OCI-LY7 (cell line): ENCODE data around the gene MSH2. TPM values are rescaled to one million over a fixed set of nuclear protein-coding genes. Genes with fewer than 3 reads are reported as not detected.

Experiments
- BruUV-seq: library from RNA; stranded (reverse); fragments of 400-500 nt; replicated peaks from 2 replicates; lab custom pipeline; 2021; lab: Mats Ljungman, UMichigan
- CTCF ChIA-PET: fragments of 300-600 bp; sonication (Branson Sonifier 250); formaldehyde crosslinking; loops from one replicate; lab custom pipeline; 2022; ENCODE audit warnings: antibody characterized with exemption; ENCODE audit not compliant: unreplicated experiment; lab: Charles Lee
- POLR2A ChIA-PET: fragments of 300-600 bp; sonication (Branson Sonifier 250); formaldehyde crosslinking; loops from one replicate; lab custom pipeline; 2022; ENCODE audit warnings: antibody characterized with exemption; lab: Charles Lee
- DNase-seq: peaks from one replicate; pipeline ENCODE4 v3.0.0-alpha.2; 2015; ENCODE audit warnings: low spot score
- H2AFZ ChIP-seq: fragments of 200-600 bp; sonication (generic), shearing (Covaris generic); 2 replicates; pipeline ENCODE4 v1.6.1; 2014; ENCODE audit warnings: mild to moderate bottlenecking, antibody characterized with exemption, low read length, moderate library complexity
- H3K27ac ChIP-seq: fragments of 200-600 bp; sonication (generic); 2 replicates; pipeline ENCODE4 v1.5.1; 2014; ENCODE audit warnings: mixed run types, low read depth, mild to moderate bottlenecking, moderate library complexity, low read length, inconsistent platforms; ENCODE audit not compliant: poor library complexity, severe bottlenecking
- H3K36me3 ChIP-seq: fragments of 200-600 bp; sonication (generic); 2 replicates; pipeline ENCODE4 v1.6.1; 2014; ENCODE audit warnings: mild to moderate bottlenecking, antibody characterized with exemption, low read length, moderate library complexity, mixed read lengths; ENCODE audit not compliant: insufficient read depth
- H3K4me1 ChIP-seq: fragments of 200-600 bp; sonication (generic); 2 replicates; pipeline ENCODE4 v1.5.1; 2014; ENCODE audit warnings: mild to moderate bottlenecking, low read length; ENCODE audit not compliant: insufficient read depth, poor library complexity, severe bottlenecking
- H3K4me2 ChIP-seq: fragments of 200-600 bp; sonication (generic); 2 replicates; pipeline ENCODE4 v1.6.1; 2014; ENCODE audit warnings: mild to moderate bottlenecking, low read length
- H3K4me3 ChIP-seq: fragments of 200-600 bp; sonication (generic); 2 replicates; pipeline ENCODE4 v1.5.1; 2014; ENCODE audit warnings: mild to moderate bottlenecking, low read depth, low read length; ENCODE audit not compliant: poor library complexity, severe bottlenecking
- H3K79me2 ChIP-seq: fragments of 200-600 bp; sonication (generic); 2 replicates; pipeline ENCODE4 v1.6.1; 2016; ENCODE audit warnings: low read depth, mild to moderate bottlenecking, low read length, moderate library complexity, mixed read lengths; ENCODE audit not compliant: insufficient read depth
- H3K9me2 ChIP-seq: fragments of 200-600 bp; sonication (generic); 2 replicates; pipeline ENCODE4 v1.6.1; 2016; ENCODE audit warnings: mild to moderate bottlenecking, low read length, mixed read lengths; ENCODE audit not compliant: insufficient read depth
- H3K9me3 ChIP-seq: fragments of 200-600 bp; sonication (generic); 2 replicates; pipeline ENCODE4 v1.6.1; 2014; ENCODE audit warnings: mild to moderate bottlenecking, mixed run types, low read length, mixed read lengths
- H4K20me1 ChIP-seq: fragments of 200-600 bp; sonication (generic); 2 replicates; pipeline ENCODE4 v1.6.1; 2014; ENCODE audit warnings: mild to moderate bottlenecking, antibody characterized with exemption, low read length, moderate library complexity, mixed read lengths; ENCODE audit not compliant: insufficient read depth
- EZH2phosphoT487 ChIP-seq: fragments of 200-600 bp; sonication (generic); IDR thresholded peaks from 2 replicates; pipeline ENCODE4 v1.6.1; 2018; ENCODE audit warnings: low read depth, borderline replicate concordance, mild to moderate bottlenecking, mixed run types, antibody characterized with exemption, low read length, moderate library complexity, mixed read lengths
- intact Hi-C: fragments of 100-400 bp; cut with micrococcal nuclease; formaldehyde crosslinking; loops from one replicate; pipeline ENCODE4 v1.10.0; 2022; ENCODE audit not compliant: unreplicated experiment
- total RNA-seq, 2 experiments: library from RNA; depleted of rRNA in 1 of 2; stranded (reverse); fragments of >200 nt in 1 of 2; shearing (Covaris generic) in 1 of 2; gene quantifications; 2 replicates each; pipeline ENCODE4 v1.2.3, GENCODE V29; 2014 to 2022
- TF ChIP-seq, protein P1 (sequence below): fragments of 200-600 bp; sonication (generic); conservative IDR thresholded peaks from 2 replicates; pipeline ENCODE4 v1.5.1; 2014; ENCODE audit warnings: mild to moderate bottlenecking, antibody characterized with exemption, low read length, moderate library complexity, mixed read lengths

MSH2 gene
- total RNA-seq, 2 experiments from 2014 or later: 96.8 to 97.8 TPM

DNA sequence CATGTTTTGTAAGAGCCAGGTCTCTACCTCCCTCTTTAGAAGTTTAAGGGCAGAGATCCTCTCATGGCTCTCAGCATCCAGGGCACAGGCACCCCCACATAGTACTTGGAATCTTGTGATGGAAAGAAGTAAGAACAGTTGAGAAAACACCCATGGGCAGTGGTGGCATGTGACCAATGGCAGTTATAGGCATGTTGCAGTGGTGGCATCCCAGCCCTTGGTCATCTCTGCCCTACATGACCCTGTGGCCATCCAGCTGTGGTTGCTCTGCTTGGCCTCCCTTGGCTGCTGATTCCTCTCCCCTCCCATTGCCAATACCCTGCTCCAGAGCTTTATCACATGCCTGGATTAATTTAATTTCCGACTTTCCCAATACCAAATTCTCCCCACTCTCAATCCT is 13.3 kb upstream of the MSH2 start:
- intact Hi-C loops: no loop called here
- no peak overlapping the region for H3K4me2 ChIP-seq
- CTCF ChIA-PET: no interaction called here
- H3K79me2 ChIP-seq: no peaks in the 10 kb centered on the region
- no peaks in the 10 kb centered on the region for H4K20me1 ChIP-seq
- TF ChIP-seq, protein P1, sequence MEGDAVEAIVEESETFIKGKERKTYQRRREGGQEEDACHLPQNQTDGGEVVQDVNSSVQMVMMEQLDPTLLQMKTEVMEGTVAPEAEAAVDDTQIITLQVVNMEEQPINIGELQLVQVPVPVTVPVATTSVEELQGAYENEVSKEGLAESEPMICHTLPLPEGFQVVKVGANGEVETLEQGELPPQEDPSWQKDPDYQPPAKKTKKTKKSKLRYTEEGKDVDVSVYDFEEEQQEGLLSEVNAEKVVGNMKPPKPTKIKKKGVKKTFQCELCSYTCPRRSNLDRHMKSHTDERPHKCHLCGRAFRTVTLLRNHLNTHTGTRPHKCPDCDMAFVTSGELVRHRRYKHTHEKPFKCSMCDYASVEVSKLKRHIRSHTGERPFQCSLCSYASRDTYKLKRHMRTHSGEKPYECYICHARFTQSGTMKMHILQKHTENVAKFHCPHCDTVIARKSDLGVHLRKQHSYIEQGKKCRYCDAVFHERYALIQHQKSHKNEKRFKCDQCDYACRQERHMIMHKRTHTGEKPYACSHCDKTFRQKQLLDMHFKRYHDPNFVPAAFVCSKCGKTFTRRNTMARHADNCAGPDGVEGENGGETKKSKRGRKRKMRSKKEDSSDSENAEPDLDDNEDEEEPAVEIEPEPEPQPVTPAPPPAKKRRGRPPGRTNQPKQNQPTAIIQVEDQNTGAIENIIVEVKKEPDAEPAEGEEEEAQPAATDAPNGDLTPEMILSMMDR: no peak
- no peak for TF ChIP-seq EZH2phosphoT487
- no peaks in the 10 kb centered on the region for H3K36me3 ChIP-seq
- no peak overlapping the region for H3K4me3 ChIP-seq
- BruUV-seq: no TSS peak
- DNase-seq: no peak
- H3K27ac ChIP-seq: no peak overlapping the region
- no peaks in the 10 kb centered on the region for H3K9me2 ChIP-seq
- no peaks in the 10 kb centered on the region for H3K4me1 ChIP-seq
- no peaks in the 10 kb centered on the region for H3K9me3 ChIP-seq
- POLR2A ChIA-PET: no interaction called here
- no peak overlapping the region for H2AFZ ChIP-seq

DNA sequence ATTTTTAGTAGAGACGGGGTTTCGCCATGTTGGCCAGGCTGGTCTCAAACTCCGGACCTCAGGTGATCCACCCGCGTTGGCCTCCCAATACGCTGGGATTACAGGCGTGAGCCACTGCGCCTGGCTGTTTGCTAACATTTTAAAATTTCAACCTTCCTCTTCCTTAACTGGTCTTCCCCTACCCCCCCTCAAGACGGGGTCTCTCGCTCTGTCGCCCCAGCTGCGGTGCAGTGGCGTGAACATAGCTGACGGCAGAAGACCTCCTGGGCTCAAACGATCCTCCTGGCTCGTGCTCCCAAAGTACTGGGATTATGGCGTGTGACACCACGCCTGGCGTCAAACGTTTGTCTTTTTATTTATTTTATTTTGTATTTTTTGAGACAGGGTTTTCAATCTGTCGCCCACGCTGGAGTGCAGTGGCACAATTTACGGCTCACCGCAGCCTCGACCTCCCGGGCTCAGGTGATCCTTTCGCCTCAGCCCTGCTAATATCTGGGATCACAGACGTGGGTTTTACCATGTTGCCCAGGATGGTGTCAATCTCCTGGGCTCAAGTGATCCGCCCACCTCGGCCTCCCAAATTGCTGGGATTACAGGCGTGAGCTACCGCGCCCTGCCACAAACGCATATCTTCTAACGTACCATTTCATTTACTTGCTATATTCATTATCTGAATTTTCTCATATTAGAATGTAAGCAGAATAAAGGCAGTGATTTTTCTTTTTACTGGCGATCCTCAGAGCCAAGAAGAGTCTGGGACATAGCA is 984 bp upstream of the MSH2 start:
- Histone ChIP-seq H2AFZ (peak overlapping the region; percentile 80), H3K4me3 (peak overlapping the region; percentile 86), H3K4me2 (peak overlapping the region; percentile 69), H3K27ac (peak overlapping the region; percentile 67), H3K79me2 (peaks cover 37% of the 10 kb centered on the region), H3K9me2 (no peaks in the 10 kb centered on the region), H3K4me1 (peaks cover 20% of the 10 kb centered on the region), H3K9me3 (peaks cover 12% of the 10 kb centered on the region; the same call in 1 of the 2 replicates), H4K20me1 (peaks cover 8% of the 10 kb centered on the region; the same call in 1 of the 2 replicates), H3K36me3 (peaks cover 18% of the 10 kb centered on the region)
- intact Hi-C loops: loop anchor here (2.0 to 5.0 kb wide), 4 partner anchors 119 to 380 kb away; partner anchors contain the start of gene MSH6
- BruUV-seq: TSS peak; percentile 91
- ChIA-PET POLR2A (interaction anchor here (0.7 to 1.6 kb wide), 10 partner anchors 10 to 505 kb away, joined by 3 to 11 read pairs (median 4); no protein-coding TSS in a partner anchor), CTCF (interaction anchor here (0.9 to 1.0 kb wide), 2 partner anchors 36 to 253 kb away, joined by 3 read pairs; no protein-coding TSS in a partner anchor)
- TF ChIP-seq EZH2phosphoT487: no peak
- TF ChIP-seq, protein P1: no peak
- no peak for DNase-seq
